ENCODE data around the gene MCM10. TPM values are rescaled to one million over a fixed set of nuclear protein-coding genes. Genes with fewer than 3 reads are reported as not detected.

The MCM10 gene
- total RNA-seq, 3 donors from 2014 or later, result 0.15 to 2.0 (median 1.8) TPM

DNA sequence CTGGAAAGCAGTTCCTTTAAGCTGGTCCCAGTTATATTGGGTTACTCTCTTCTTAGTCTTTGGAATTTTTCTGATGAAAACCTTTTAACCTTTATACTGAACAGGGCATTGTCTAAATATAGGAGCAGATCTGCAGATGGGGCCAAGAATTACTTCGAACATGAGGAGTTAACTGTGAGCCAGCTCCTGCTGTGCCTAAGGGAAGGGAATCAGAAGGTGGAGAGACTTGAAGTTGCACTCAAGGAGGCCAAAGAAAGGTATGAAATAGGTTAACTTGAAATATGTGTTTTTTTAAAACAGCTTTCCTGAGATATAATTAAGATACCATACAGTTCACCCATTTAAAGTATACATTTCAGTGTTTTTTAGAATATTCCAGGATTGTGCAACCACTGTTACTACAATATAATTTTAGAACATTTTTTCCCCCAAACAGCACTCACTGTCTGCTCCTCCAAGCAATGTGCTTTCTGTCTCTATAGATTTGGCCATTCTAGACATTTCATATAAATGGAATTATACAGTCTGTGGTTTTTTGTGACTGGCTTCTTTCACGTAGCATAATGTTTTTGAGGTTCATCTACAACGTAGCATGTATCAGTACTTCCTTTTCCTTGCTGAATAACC lies 42.5 kb upstream of the MCM10 start:
- no peak overlapping the region for H3K27ac ChIP-seq
- H3K4me1 ChIP-seq, result no peaks in the 10 kb centered on the region
- H3K9me3 ChIP-seq, result no peaks in the 10 kb centered on the region
- intact Hi-C loops (cut with DNase I; ENCODE audit: low total_unique reads), result no loop called here
- TF ChIP-seq, protein P1, sequence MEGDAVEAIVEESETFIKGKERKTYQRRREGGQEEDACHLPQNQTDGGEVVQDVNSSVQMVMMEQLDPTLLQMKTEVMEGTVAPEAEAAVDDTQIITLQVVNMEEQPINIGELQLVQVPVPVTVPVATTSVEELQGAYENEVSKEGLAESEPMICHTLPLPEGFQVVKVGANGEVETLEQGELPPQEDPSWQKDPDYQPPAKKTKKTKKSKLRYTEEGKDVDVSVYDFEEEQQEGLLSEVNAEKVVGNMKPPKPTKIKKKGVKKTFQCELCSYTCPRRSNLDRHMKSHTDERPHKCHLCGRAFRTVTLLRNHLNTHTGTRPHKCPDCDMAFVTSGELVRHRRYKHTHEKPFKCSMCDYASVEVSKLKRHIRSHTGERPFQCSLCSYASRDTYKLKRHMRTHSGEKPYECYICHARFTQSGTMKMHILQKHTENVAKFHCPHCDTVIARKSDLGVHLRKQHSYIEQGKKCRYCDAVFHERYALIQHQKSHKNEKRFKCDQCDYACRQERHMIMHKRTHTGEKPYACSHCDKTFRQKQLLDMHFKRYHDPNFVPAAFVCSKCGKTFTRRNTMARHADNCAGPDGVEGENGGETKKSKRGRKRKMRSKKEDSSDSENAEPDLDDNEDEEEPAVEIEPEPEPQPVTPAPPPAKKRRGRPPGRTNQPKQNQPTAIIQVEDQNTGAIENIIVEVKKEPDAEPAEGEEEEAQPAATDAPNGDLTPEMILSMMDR (IDR thresholded peaks at IDR 0.05), result no peak
- TF ChIP-seq POLR2AphosphoS5 (IDR thresholded peaks at IDR 0.05) (no peak), POLR2A (IDR thresholded peaks at IDR 0.05) (no peak)
- H3K27me3 ChIP-seq, result no peaks in the 10 kb centered on the region
- DNase-seq (ENCODE audit: low spot score in 2 of 2), result no peak
- no peak overlapping the region for H3K4me3 ChIP-seq
- H3K36me3 ChIP-seq, result peaks cover 4% of the 10 kb centered on the region

DNA sequence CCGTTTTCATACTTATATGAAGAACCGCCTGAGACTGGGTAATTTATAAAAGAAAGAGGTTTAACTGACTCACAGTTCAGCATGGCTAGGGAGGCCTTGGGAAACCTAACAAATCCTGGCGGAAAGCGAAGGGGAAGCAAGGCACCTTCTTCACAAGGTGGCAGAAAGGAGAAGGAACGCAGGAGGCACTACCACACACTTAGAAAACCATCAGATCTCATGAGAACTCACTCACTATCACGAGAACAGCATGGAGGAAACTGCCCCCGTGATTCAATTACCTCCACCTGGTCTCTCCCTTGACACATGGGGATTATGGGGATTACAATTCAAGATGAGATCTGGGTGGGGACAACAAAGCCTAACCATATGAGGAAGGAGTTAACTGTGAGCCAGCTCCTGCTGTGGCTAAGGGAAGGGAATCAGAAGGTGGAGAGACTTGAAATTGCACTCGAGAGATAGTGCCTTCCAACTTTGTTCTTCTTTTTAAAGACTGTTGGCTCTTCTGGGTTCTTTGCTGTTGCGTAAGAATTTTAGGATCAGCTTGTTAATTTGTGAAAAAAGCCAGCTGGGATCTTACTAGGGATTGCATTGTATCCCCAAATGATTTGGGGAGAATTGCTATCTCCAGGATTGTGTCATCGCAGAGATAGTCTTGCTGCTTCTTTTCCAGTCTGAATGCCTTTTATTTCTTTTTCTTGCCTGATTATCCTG lies 40.4 kb upstream of the MCM10 start:
- no peak overlapping the region for H3K27ac ChIP-seq

DNA sequence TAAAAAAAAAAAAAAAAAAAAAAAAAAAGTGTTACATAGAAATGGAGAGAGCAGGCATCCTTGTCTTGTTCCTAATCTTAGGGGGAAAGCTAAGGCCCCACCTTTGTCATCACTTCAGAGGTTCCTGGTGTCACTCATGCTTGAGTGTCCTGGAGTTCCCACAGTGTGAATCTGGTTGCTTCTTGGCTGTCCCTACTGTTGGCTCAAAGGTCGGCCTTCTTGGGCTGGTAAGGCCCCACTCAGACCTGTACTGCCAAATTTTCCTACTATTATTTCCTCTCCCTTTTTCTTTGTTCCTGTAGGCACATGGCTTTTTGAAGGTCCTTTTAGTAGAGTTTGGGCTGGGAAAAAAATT lies 39.9 kb upstream of the MCM10 start:
- intact Hi-C loops (cut with DNase I; ENCODE audit: low total_unique reads), result no loop called here
- Histone ChIP-seq H3K4me3 (no peak overlapping the region), H3K9me3 (no peaks in the 10 kb centered on the region), H3K27me3 (no peaks in the 10 kb centered on the region), H3K36me3 (peaks cover 7% of the 10 kb centered on the region), H3K27ac (no peak overlapping the region), H3K4me1 (no peaks in the 10 kb centered on the region)
- DNase-seq (ENCODE audit: low spot score in 2 of 2), result no peak
- TF ChIP-seq POLR2AphosphoS5 (IDR thresholded peaks at IDR 0.05) (no peak), POLR2A (IDR thresholded peaks at IDR 0.05) (no peak)
- TF ChIP-seq, protein P1 (IDR thresholded peaks at IDR 0.05), result no peak

More for the DNA sequence above, 40.4 kb upstream of the MCM10 start:
- H3K4me1 ChIP-seq, result no peaks in the 10 kb centered on the region
- peaks cover 7% of the 10 kb centered on the region for H3K36me3 ChIP-seq
- no peaks in the 10 kb centered on the region for H3K9me3 ChIP-seq
- TF ChIP-seq, protein P1 (IDR thresholded peaks at IDR 0.05), result no peak
- TF ChIP-seq POLR2A (IDR thresholded peaks at IDR 0.05) (no peak), POLR2AphosphoS5 (IDR thresholded peaks at IDR 0.05) (no peak)
- no peak overlapping the region for H3K4me3 ChIP-seq
- intact Hi-C loops (cut with DNase I; ENCODE audit: low total_unique reads), result no loop called here
- no peaks in the 10 kb centered on the region for H3K27me3 ChIP-seq
- no peak for DNase-seq (ENCODE audit: low spot score in 2 of 2)

DNA sequence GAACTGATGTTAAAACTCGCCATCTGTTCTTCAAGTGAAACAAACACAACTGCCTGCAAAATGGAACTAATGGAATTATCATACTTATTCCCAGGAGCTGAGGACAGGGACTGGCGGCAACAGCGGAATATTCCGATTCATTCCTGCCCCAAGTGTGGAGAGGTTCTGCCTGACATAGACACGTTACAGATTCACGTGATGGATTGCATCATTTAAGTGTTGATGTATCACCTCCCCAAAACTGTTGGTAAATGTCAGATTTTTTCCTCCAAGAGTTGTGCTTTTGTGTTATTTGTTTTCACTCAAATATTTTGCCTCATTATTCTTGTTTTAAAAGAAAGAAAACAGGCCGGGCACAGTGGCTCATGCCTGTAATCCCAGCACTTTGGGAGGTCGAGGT lies 24.7 kb upstream of the MCM10 start:
- DNase-seq (ENCODE audit: low spot score in 2 of 2), result no peak
- no peaks in the 10 kb centered on the region for H3K9me3 ChIP-seq
- H3K27me3 ChIP-seq, result no peaks in the 10 kb centered on the region
- intact Hi-C loops (cut with DNase I; ENCODE audit: low total_unique reads), result no loop called here
- H3K4me1 ChIP-seq, result no peaks in the 10 kb centered on the region
- TF ChIP-seq POLR2A (IDR thresholded peaks at IDR 0.05) (no peak), POLR2AphosphoS5 (IDR thresholded peaks at IDR 0.05) (no peak)
- TF ChIP-seq, protein P1 (IDR thresholded peaks at IDR 0.05), result no peak
- peaks cover 2% of the 10 kb centered on the region for H3K36me3 ChIP-seq
- no peak overlapping the region for H3K4me3 ChIP-seq
- no peak overlapping the region for H3K27ac ChIP-seq

DNA sequence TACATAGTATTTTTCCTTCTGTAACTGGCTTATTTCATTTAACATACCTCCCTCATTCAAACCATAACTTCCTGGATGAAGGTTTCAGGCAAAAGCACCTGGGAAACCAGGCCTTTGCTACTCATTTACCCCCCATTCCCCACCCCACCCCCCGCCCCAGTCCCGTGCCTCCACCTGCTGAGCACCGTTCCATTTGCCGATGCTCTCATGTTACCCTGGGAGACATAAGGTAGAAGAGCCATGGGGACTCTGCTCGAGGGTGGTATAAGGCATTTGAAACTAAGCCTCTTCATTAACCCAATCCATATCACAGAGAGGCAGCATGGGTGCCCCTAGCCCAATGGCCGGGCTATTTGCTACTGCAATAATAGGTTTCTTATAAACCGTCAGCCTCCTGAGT lies 22.2 kb upstream of the MCM10 start:
- no peaks in the 10 kb centered on the region for H3K27me3 ChIP-seq
- intact Hi-C loops (cut with DNase I; ENCODE audit: low total_unique reads), result no loop called here
- no peak overlapping the region for H3K27ac ChIP-seq
- DNase-seq (ENCODE audit: low spot score in 2 of 2), result no peak
- TF ChIP-seq, protein P1 (IDR thresholded peaks at IDR 0.05), result no peak
- TF ChIP-seq POLR2AphosphoS5 (IDR thresholded peaks at IDR 0.05), result no peak
- TF ChIP-seq POLR2A (IDR thresholded peaks at IDR 0.05), result no peak
- no peaks in the 10 kb centered on the region for H3K4me1 ChIP-seq
- no peak overlapping the region for H3K4me3 ChIP-seq
- H3K9me3 ChIP-seq, result no peaks in the 10 kb centered on the region
- H3K36me3 ChIP-seq, result no peaks in the 10 kb centered on the region

Measured in breast epithelium (tissue), 4 donors.